GM12892 (cell line): ENCODE results near the gene C1orf56.

Source experiments
- POLR2A ChIP-seq: IDR thresholded peaks from 2 replicates; pipeline ENCODE4 v1.6.1; 2011; ENCODE audit warnings: low read depth, low read length, control low read depth
- POLR2AphosphoS5 ChIP-seq: IDR thresholded peaks from 2 replicates; pipeline ENCODE4 v1.6.1; 2011; ENCODE audit warnings: low read depth, low read length, control low read depth

DNA sequence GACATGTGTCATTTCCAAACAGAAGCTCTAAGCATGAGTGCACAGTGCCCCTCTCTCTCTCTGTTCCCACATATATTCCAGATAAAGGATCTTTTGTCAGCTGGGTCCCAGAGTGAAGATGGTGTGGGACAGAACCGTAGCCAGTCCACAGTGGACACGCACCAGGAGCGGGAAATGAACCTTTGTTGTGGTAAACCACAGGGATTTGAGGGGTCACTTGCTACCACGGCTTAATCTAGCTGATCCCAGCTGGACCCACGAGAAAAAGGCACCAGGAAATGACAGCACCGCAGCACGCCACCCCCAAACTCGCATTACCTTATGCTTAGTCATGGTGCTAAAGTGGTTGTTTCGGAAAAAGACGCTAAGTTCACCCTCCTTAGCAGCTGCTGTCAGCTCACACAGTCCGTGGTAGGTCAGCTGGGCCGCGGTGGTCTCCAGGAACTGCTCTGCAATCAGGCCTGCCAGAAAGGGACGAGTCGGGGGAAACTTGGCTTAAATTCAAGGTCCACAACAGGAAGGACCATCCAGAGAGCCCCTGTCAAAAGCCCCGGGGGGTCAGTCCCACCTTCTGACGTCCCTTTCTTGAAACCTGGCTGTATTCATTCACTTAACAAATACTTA is 48.4 kb upstream of the C1orf56 start:
- no peak for TF ChIP-seq POLR2A
- TF ChIP-seq POLR2AphosphoS5 = no peak
